SW 1271 (cell line): ENCODE data around the gene RASA3.
"Not testable (repeated sequence)": the region's sequence is repeated elsewhere in the genome, so short reads cannot be mapped to it uniquely, and the experiment has no call there.

Source experiments
- DNase-seq, 2 experiments: peaks; one replicate each; lab custom pipeline; 2025; lab: John Stamatoyannopoulos, UW

Gene RASA3

GRCh38 chr13:114112826-114113322 is 19.5 kb downstream of the RASA3 start:
- DNase-seq = no peak

GRCh38 chr13:114112231-114112825 is 20.1 kb downstream of the RASA3 start:
- no peak for DNase-seq

GRCh38 chr13:114111577-114111976 is 20.8 kb downstream of the RASA3 start:
- DNase-seq = no peak

- DNase-seq = not testable (repeated sequence)
These were observed 21.6 kb downstream of the RASA3 start for GRCh38 chr13:114110830-114111189.

- DNase-seq = no peak
These were observed 22.2 kb downstream of the RASA3 start for GRCh38 chr13:114110091-114110829.

GRCh38 chr13:114109641-114110041 is 22.8 kb downstream of the RASA3 start:
- no peak for DNase-seq

GRCh38 chr13:114108894-114109293 is 23.5 kb downstream of the RASA3 start:
- no peak for DNase-seq

GRCh38 chr13:114108141-114108761 is 24.2 kb downstream of the RASA3 start:
- DNase-seq = no peak

- DNase-seq = no peak
These were observed 24.7 kb downstream of the RASA3 start for GRCh38 chr13:114107686-114108081.

GRCh38 chr13:114106991-114107685 is 25.3 kb downstream of the RASA3 start:
- DNase-seq = no peak

GRCh38 chr13:114106526-114106925 is 25.9 kb downstream of the RASA3 start:
- no peak for DNase-seq

GRCh38 chr13:114105521-114106225 is 26.8 kb downstream of the RASA3 start:
- no peak for DNase-seq

GRCh38 chr13:114104655-114105520 is 27.5 kb downstream of the RASA3 start:
- no peak for DNase-seq

- DNase-seq = no peak
These were observed 28.4 kb downstream of the RASA3 start for GRCh38 chr13:114103801-114104654.

- DNase-seq = not testable (repeated sequence)
These were observed 29.2 kb downstream of the RASA3 start for GRCh38 chr13:114103289-114103621.

- DNase-seq = no peak
These were observed 29.7 kb downstream of the RASA3 start for GRCh38 chr13:114102521-114103288.

GRCh38 chr13:114102131-114102520 is 30.3 kb downstream of the RASA3 start:
- no peak for DNase-seq

GRCh38 chr13:114101358-114102130 is 30.9 kb downstream of the RASA3 start:
- no peak for DNase-seq
